ENCODE data around the gene HCLS1.
"Not testable (repeated sequence)": the region's sequence is repeated elsewhere in the genome, so short reads cannot be mapped to it uniquely, and the experiment has no call there.

HCLS1 gene

GRCh38 chr3:121606106-121606505 is 54.6 kb downstream of the HCLS1 start:
- TF ChIP-seq CTCF (conservative IDR thresholded peaks at IDR 0.05; ENCODE audit: low read length): no peak
- no peak for TF ChIP-seq EZH2phosphoT487 (IDR thresholded peaks at IDR 0.05; ENCODE audit: borderline replicate concordance)
- Histone ChIP-seq H3K79me2 (ENCODE audit: insufficient read depth, low read length) (no peaks in the 10 kb centered on the region), H3K36me3 (ENCODE audit: insufficient read depth, low read length) (no peaks in the 10 kb centered on the region), H3F3A (ENCODE audit: low read depth) (no peaks in the 10 kb centered on the region), H3K9ac (ENCODE audit: low read depth, low read length, poor library complexity, severe bottlenecking) (no peak overlapping the region), H3K27me3 (ENCODE audit: insufficient read depth, low read length, poor library complexity, severe bottlenecking) (no peaks in the 10 kb centered on the region), H4K20me1 (ENCODE audit: insufficient read depth, low read length, poor library complexity, severe bottlenecking) (no peaks in the 10 kb centered on the region), H3K9me3 (ENCODE audit: insufficient read depth, low read depth, low read length) (no peaks in the 10 kb centered on the region), H3K4me1 (ENCODE audit: insufficient read depth, low read length, poor library complexity, severe bottlenecking) (no peaks in the 10 kb centered on the region), H3K4me2 (ENCODE audit: low read depth, low read length, poor library complexity, severe bottlenecking) (no peak overlapping the region), H3K9me2 (replicated peaks; ENCODE audit: low read depth, low read length) (no peaks in the 10 kb centered on the region), H2AFZ (ENCODE audit: low read length) (no peak overlapping the region), H3K4me3 (ENCODE audit: low read length, poor library complexity, severe bottlenecking) (no peak overlapping the region)

- H3K9ac ChIP-seq (ENCODE audit: low read depth, low read length, poor library complexity, severe bottlenecking): no peak overlapping the region
- no peak overlapping the region for H3K4me2 ChIP-seq (ENCODE audit: low read depth, low read length, poor library complexity, severe bottlenecking)
- no peak overlapping the region for H2AFZ ChIP-seq (ENCODE audit: low read length)
- TF ChIP-seq CTCF (conservative IDR thresholded peaks at IDR 0.05; ENCODE audit: low read length) (no peak), EZH2phosphoT487 (IDR thresholded peaks at IDR 0.05; ENCODE audit: borderline replicate concordance) (no peak)
- no peak overlapping the region for H3K4me3 ChIP-seq (ENCODE audit: low read length, poor library complexity, severe bottlenecking)
- no peaks in the 10 kb centered on the region for H3K9me2 ChIP-seq (replicated peaks; ENCODE audit: low read depth, low read length)
- H3K9me3 ChIP-seq (ENCODE audit: insufficient read depth, low read depth, low read length): no peaks in the 10 kb centered on the region
- no peaks in the 10 kb centered on the region for H4K20me1 ChIP-seq (ENCODE audit: insufficient read depth, low read length, poor library complexity, severe bottlenecking)
- no peaks in the 10 kb centered on the region for H3F3A ChIP-seq (ENCODE audit: low read depth)
- H3K4me1 ChIP-seq (ENCODE audit: insufficient read depth, low read length, poor library complexity, severe bottlenecking): no peaks in the 10 kb centered on the region
- H3K36me3 ChIP-seq (ENCODE audit: insufficient read depth, low read length): no peaks in the 10 kb centered on the region
- H3K79me2 ChIP-seq (ENCODE audit: insufficient read depth, low read length): no peaks in the 10 kb centered on the region
- H3K27me3 ChIP-seq (ENCODE audit: insufficient read depth, low read length, poor library complexity, severe bottlenecking): no peaks in the 10 kb centered on the region
Measured at GRCh38 chr3:121604759-121605158, 55.9 kb downstream of the HCLS1 start.

GRCh38 chr3:121601212-121601812 is 59.4 kb downstream of the HCLS1 start:
- no peaks in the 10 kb centered on the region for H3K27me3 ChIP-seq (ENCODE audit: insufficient read depth, low read length, poor library complexity, severe bottlenecking)
- H3F3A ChIP-seq (ENCODE audit: low read depth): no peaks in the 10 kb centered on the region
- H3K79me2 ChIP-seq (ENCODE audit: insufficient read depth, low read length): no peaks in the 10 kb centered on the region
- no peaks in the 10 kb centered on the region for H3K4me1 ChIP-seq (ENCODE audit: insufficient read depth, low read length, poor library complexity, severe bottlenecking)
- H3K9me2 ChIP-seq (replicated peaks; ENCODE audit: low read depth, low read length): no peaks in the 10 kb centered on the region
- no peak overlapping the region for H2AFZ ChIP-seq (ENCODE audit: low read length)
- H3K9ac ChIP-seq (ENCODE audit: low read depth, low read length, poor library complexity, severe bottlenecking): no peak overlapping the region
- no peak overlapping the region for H3K4me3 ChIP-seq (ENCODE audit: low read length, poor library complexity, severe bottlenecking)
- H3K4me2 ChIP-seq (ENCODE audit: low read depth, low read length, poor library complexity, severe bottlenecking): no peak overlapping the region
- H3K9me3 ChIP-seq (ENCODE audit: insufficient read depth, low read depth, low read length): no peaks in the 10 kb centered on the region
- no peaks in the 10 kb centered on the region for H4K20me1 ChIP-seq (ENCODE audit: insufficient read depth, low read length, poor library complexity, severe bottlenecking)
- TF ChIP-seq EZH2phosphoT487 (IDR thresholded peaks at IDR 0.05; ENCODE audit: borderline replicate concordance) (no peak), CTCF (conservative IDR thresholded peaks at IDR 0.05; ENCODE audit: low read length) (no peak)
- no peaks in the 10 kb centered on the region for H3K36me3 ChIP-seq (ENCODE audit: insufficient read depth, low read length)

- not testable (repeated sequence) for H3K27me3 ChIP-seq (ENCODE audit: insufficient read depth, low read length, poor library complexity, severe bottlenecking); H4K20me1 ChIP-seq (ENCODE audit: insufficient read depth, low read length, poor library complexity, severe bottlenecking); H3K4me1 ChIP-seq (ENCODE audit: insufficient read depth, low read length, poor library complexity, severe bottlenecking); H2AFZ ChIP-seq (ENCODE audit: low read length); H3K4me3 ChIP-seq (ENCODE audit: low read length, poor library complexity, severe bottlenecking); H3K9me3 ChIP-seq (ENCODE audit: insufficient read depth, low read depth, low read length); H3F3A ChIP-seq (ENCODE audit: low read depth); H3K9ac ChIP-seq (ENCODE audit: low read depth, low read length, poor library complexity, severe bottlenecking); H3K36me3 ChIP-seq (ENCODE audit: insufficient read depth, low read length); H3K9me2 ChIP-seq (replicated peaks; ENCODE audit: low read depth, low read length); H3K79me2 ChIP-seq (ENCODE audit: insufficient read depth, low read length); H3K4me2 ChIP-seq (ENCODE audit: low read depth, low read length, poor library complexity, severe bottlenecking)
Measured at GRCh38 chr3:121599900-121600299, 60.8 kb downstream of the HCLS1 start.
